Activated CD8-positive, alpha-beta memory T cell treated with anti-CD3 and anti-CD28 coated beads, Interleukin-2, amount 50 U/mL, for 4 hours (primary cell): Measurements from ENCODE around the gene DTX1.
"Not testable (repeated sequence)": the region's sequence is repeated elsewhere in the genome, so short reads cannot be mapped to it uniquely, and the experiment has no call there.

Source experiments
- DNase-seq: peaks from one replicate; pipeline ENCODE4 v3.0.0-alpha.2; 2020

Gene DTX1

GRCh38 chr12:113119980-113120669 lies 63.6 kb downstream of the DTX1 start:
- DNase-seq = no peak

- no peak for DNase-seq
Measured at GRCh38 chr12:113120670-113121370, 64.3 kb downstream of the DTX1 start.

- no peak for DNase-seq
Measured at GRCh38 chr12:113127791-113128199, 71.3 kb downstream of the DTX1 start.

- DNase-seq = no peak
Measured at GRCh38 chr12:113128802-113129663, 72.5 kb downstream of the DTX1 start.

- DNase-seq = no peak
Measured at GRCh38 chr12:113129664-113130456, 73.3 kb downstream of the DTX1 start.

GRCh38 chr12:113130457-113131135 lies 74.1 kb downstream of the DTX1 start:
- no peak for DNase-seq

- no peak for DNase-seq
Measured at GRCh38 chr12:113131556-113131955, 75.0 kb downstream of the DTX1 start.

- DNase-seq = no peak
Measured at GRCh38 chr12:113133036-113133435, 76.5 kb downstream of the DTX1 start.

- no peak for DNase-seq
Measured at GRCh38 chr12:113133666-113134065, 77.1 kb downstream of the DTX1 start.

- no peak for DNase-seq
Measured at GRCh38 chr12:113134071-113134470, 77.5 kb downstream of the DTX1 start.

- DNase-seq = no peak
Measured at GRCh38 chr12:113134521-113134951, 78.0 kb downstream of the DTX1 start.

- DNase-seq = peak; percentile 73
Measured at GRCh38 chr12:113135178-113136127, 78.9 kb downstream of the DTX1 start, which contains the start of gene RASAL1. RASAL1 (minus strand) TSS chr12:113135761; CDS start chr12:113135462, 299 bp downstream.

GRCh38 chr12:113136128-113136989 lies 79.8 kb downstream of the DTX1 start:
- DNase-seq = peak; percentile 63

GRCh38 chr12:113136990-113137511 lies 80.5 kb downstream of the DTX1 start:
- no peak for DNase-seq

GRCh38 chr12:113137861-113138783 lies 81.6 kb downstream of the DTX1 start:
- no peak for DNase-seq

- no peak for DNase-seq
Measured at GRCh38 chr12:113138826-113139225, 82.3 kb downstream of the DTX1 start.

- no peak for DNase-seq
Measured at GRCh38 chr12:113140706-113141105, 84.2 kb downstream of the DTX1 start.

- DNase-seq = not testable (repeated sequence)
Measured at GRCh38 chr12:113141716-113142115, 85.2 kb downstream of the DTX1 start.
